NT2/D1 (cell line): ENCODE data around the gene SPATA22.
"Not testable (repeated sequence)": the region's sequence is repeated elsewhere in the genome, so short reads cannot be mapped to it uniquely, and the experiment has no call there.

Experiments used
- DNase-seq: peaks from one replicate; pipeline ENCODE4 v3.0.0-alpha.2; 2011; ENCODE audit warnings: low read depth, low spot score
- H3K27me3 ChIP-seq: 2 replicates; pipeline ENCODE4 v1.6.0; 2011; ENCODE audit warnings: mild to moderate bottlenecking; ENCODE audit not compliant: insufficient read length, insufficient read depth
- H3K36me3 ChIP-seq: 2 replicates; pipeline ENCODE4 v1.6.1; 2011; ENCODE audit warnings: mild to moderate bottlenecking, low read length, mixed read lengths; ENCODE audit not compliant: insufficient read depth, insufficient read length
- H3K4me1 ChIP-seq: 2 replicates; pipeline ENCODE4 v1.5.1; 2011; ENCODE audit not compliant: insufficient read depth, insufficient read length
- H3K4me3 ChIP-seq: 2 replicates; pipeline ENCODE4 v1.5.1; 2011; ENCODE audit warnings: low read depth; ENCODE audit not compliant: insufficient read length
- H3K9ac ChIP-seq: 2 replicates; pipeline ENCODE4 v1.6.0; 2011; ENCODE audit warnings: low read depth; ENCODE audit not compliant: insufficient read length
- H3K9me3 ChIP-seq: 2 replicates; pipeline ENCODE4 v1.5.1; 2011; ENCODE audit warnings: mild to moderate bottlenecking, low read length; ENCODE audit not compliant: insufficient read depth
- SUZ12 ChIP-seq: IDR thresholded peaks from 2 replicates; pipeline ENCODE4 v1.6.1; 2011; ENCODE audit not compliant: insufficient read length, insufficient read depth; ENCODE audit errors: extremely low read depth
- YY1 ChIP-seq: IDR thresholded peaks from 2 replicates; pipeline ENCODE4 v1.6.1; 2011; ENCODE audit not compliant: insufficient read length, insufficient read depth
- ZNF274 ChIP-seq: IDR thresholded peaks from 2 replicates; pipeline ENCODE4 v1.6.1; 2011; ENCODE audit warnings: mild to moderate bottlenecking, low read depth, low read length

SPATA22 gene, protein sequence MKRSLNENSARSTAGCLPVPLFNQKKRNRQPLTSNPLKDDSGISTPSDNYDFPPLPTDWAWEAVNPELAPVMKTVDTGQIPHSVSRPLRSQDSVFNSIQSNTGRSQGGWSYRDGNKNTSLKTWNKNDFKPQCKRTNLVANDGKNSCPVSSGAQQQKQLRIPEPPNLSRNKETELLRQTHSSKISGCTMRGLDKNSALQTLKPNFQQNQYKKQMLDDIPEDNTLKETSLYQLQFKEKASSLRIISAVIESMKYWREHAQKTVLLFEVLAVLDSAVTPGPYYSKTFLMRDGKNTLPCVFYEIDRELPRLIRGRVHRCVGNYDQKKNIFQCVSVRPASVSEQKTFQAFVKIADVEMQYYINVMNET

DNA sequence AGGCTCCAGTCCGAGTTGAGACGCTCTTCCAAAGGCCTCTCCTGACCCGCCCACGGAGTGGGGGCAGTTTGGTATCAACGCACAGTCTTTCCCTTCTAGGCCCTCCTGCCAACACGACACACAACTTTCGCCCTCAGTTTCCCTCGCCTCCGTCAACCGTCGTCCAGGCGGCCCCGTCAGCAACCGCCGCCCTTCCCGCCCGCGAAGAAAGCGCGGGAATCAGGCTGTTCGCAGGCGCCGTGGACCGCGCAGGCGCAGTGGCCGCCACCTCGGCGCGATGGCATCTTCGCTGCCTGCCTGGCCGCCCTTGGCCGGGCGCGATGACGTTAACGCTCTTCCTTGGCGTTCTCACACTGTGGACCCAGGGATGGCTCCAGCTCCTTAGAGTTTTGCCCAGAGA lies at the start of gene SPATA22:
Gene SPATA22, minus strand, starts transcription at position 221 of the 400 bp plus-strand sequence. CDS start 2,494 bp downstream, outside the sequence.
- Histone ChIP-seq H3K9ac (no peak within 1 kb of the TSS), H3K36me3 (no peaks in the 10 kb centered on the region), H3K27me3 (no peaks in the 10 kb centered on the region)

DNA sequence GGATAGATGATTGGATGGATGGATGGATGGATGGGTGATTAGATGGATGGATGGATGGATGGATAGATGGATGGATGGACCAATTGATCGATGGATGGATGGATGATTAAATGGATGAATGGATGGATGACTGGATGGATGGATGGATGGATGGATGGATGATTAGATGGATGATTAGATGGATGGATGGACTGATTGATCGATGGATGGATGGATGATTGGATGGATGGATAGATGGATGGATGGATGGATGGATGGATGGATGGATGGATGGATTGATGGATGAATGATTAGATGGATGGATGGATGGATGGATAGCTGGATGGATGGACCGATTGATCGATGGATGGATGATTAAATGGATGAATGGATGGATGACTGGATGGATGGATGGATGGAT lies 47.9 kb upstream of the SPATA22 start:
- not testable (repeated sequence) for H3K4me3 ChIP-seq, H3K4me1 ChIP-seq, DNase-seq

More for the DNA sequence above, at the start of gene SPATA22:
- Histone ChIP-seq H3K4me3 (no peak within 1 kb of the TSS), H3K9me3 (no peaks in the 10 kb centered on the region), H3K4me1 (no peaks in the 10 kb centered on the region)
- DNase-seq = no peak
- TF ChIP-seq ZNF274 (no peak), YY1 (no peak), SUZ12 (no peak)

DNA sequence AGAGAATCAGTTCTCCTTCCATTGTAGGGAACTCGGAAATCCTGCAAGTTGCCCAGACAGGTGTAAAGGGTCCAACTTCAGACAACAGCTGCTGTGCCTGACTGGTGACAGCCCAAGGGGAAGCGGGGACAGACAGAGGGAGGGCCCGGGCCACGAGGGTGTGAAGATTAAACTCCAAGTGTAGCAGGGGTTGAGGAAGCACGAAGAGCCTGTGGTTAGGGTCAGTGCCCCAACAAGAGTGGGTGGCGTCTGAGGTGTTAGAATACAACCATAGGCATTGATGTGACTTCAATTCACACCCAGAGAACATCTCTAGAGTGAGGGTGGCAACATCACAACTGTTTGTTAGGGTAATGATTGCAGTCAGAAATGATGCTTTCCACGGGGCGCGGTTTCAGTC lies 43.3 kb upstream of the SPATA22 start:
- TF ChIP-seq ZNF274 (no peak), SUZ12 (no peak), YY1 (no peak)
- Histone ChIP-seq H3K36me3 (no peaks in the 10 kb centered on the region), H3K4me3 (no peak overlapping the region), H3K9me3 (no peaks in the 10 kb centered on the region), H3K4me1 (no peaks in the 10 kb centered on the region), H3K9ac (no peak overlapping the region), H3K27me3 (no peaks in the 10 kb centered on the region)
- DNase-seq = no peak

More for the DNA sequence above, 47.9 kb upstream of the SPATA22 start:
- H3K27me3 ChIP-seq, H3K9me3 ChIP-seq, H3K36me3 ChIP-seq, H3K9ac ChIP-seq: not testable (repeated sequence)

DNA sequence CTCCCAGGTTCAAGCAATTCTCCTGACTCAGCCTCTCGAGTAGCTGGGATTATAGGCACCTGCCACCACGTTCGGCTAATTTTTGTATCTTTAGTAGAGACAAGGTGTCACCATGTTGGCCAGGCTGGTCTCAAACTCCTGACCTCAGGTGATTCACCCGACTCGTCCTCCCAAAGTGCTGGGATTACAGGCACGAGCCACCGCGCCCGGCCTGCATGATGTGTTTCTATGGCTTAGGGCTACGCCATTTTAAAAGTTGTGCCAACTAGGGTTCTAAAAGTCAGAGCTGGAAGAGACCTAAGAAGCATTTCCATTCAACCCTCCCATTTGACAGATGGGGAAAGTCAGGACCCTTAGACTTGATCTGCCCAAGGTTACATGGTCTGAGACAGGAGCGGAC lies 42.5 kb upstream of the SPATA22 start:
- not testable (repeated sequence) for H3K4me3 ChIP-seq, DNase-seq, H3K9ac ChIP-seq

DNA sequence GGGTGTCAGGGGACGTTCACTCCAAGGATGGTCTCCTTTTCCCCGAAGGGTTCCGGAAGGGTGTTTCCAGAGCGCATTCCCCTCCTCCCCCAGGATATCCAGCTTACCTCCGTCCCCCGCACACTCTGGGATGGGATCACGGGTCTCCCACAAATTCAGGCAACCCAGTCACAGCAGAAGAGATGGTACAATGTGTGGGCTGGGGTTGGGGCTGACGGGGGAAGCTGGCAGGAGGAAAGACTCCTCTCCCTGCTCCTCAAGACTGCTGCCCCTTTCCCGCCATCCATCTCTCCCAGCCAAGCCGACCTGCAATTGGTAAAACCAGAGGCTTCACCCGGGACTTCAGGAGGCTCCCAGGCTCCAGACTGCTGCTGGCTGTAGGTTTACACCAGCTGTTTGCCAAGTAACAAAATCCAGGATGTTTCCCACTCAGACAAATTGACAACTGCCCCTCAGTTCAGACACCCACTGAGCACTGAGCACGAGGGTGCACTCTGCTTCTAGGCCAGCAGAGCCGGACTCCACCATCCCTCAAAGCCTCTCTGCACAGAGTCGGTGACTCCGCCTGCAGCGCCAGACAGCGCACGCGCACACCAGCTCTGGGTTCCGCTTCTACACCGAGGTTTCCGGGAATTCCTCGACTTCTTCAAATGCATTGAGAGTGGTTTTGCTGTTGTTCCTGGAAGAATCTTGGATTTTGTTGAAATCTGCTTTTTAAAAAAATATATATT lies 41.9 kb upstream of the SPATA22 start:
- DNase-seq = no peak
- Histone ChIP-seq H3K36me3 (no peaks in the 10 kb centered on the region), H3K27me3 (no peaks in the 10 kb centered on the region)

More for the DNA sequence above, 42.5 kb upstream of the SPATA22 start:
- not testable (repeated sequence) for H3K4me1 ChIP-seq, H3K36me3 ChIP-seq, H3K9me3 ChIP-seq, H3K27me3 ChIP-seq

DNA sequence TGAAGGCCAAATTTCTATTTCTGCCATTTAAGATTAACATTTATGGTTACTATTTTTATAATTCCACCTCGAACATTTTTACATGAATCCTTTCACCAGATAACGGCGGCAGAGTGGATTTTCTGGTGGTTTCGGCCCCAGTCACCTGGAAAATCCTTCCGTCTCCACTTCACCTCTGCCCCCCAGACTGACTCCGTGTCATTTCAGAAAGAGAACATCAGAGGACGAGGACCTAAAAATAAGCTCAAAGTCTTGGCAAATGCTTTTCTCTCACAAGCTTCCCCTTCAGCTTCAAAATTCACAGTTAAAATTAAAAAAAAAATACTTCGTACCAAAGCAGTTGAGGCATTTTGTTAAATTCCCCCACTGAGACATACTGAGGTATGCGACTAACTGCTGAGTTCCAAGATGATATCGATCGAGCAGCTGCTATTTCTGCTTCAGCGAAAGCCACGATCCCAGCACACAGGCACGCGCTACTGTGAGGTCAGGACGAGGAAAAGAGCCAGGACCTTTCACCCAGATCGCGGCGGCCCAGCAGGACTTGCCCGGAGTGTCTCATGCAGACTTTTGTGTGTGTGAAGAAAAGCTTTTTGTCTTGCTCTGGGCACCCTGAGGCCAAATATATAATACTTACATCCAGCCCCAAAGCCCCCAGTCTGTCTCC lies 41.0 kb upstream of the SPATA22 start:
- no peak for DNase-seq

More for the DNA sequence above, 41.9 kb upstream of the SPATA22 start:
- Histone ChIP-seq H3K4me1 (no peaks in the 10 kb centered on the region), H3K4me3 (no peak overlapping the region), H3K9ac (no peak overlapping the region), H3K9me3 (no peaks in the 10 kb centered on the region)
- TF ChIP-seq ZNF274 (no peak), YY1 (no peak), SUZ12 (no peak)

DNA sequence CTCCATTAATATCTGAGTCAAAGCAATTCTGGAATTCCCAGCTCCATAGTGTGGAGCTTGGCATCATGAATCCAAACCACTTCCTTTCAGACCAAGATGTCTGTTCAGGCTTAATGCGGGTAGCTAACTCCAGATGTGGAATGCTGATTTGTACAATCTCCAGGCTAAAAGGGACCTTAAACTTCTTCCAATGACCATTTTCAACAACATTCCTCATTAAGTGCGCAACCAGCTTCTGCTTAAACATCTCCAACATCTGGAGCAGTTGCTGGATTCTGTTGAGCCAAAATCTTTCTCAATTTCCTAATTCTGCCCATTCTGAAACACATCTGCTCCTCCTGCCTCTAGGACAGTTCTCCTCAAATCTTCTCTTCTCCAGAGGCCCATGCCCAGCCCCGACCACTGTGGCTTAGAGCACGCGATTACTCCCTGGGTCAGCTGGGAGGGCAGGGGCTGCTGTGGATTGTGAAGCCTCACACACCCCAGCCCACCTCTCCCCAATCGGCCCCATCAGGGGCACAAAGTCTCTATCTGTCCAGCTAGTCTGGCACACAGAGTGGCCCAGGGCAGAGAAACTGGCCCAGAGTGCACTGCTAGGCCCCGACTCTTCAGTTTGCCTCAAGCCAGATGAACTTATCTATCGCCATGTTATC lies 40.4 kb upstream of the SPATA22 start:
- no peaks in the 10 kb centered on the region for H3K27me3 ChIP-seq
- H3K4me1 ChIP-seq = no peaks in the 10 kb centered on the region
- no peak overlapping the region for H3K9ac ChIP-seq
- DNase-seq = no peak
- no peak overlapping the region for H3K4me3 ChIP-seq
- no peaks in the 10 kb centered on the region for H3K9me3 ChIP-seq
- no peak for TF ChIP-seq SUZ12
- no peak for TF ChIP-seq YY1
- no peak for TF ChIP-seq ZNF274
- H3K36me3 ChIP-seq = no peaks in the 10 kb centered on the region

More for the DNA sequence above, 41.0 kb upstream of the SPATA22 start:
- TF ChIP-seq YY1 (no peak), SUZ12 (no peak), ZNF274 (no peak)
- no peaks in the 10 kb centered on the region for H3K9me3 ChIP-seq
- no peaks in the 10 kb centered on the region for H3K27me3 ChIP-seq
- no peaks in the 10 kb centered on the region for H3K4me1 ChIP-seq
- H3K9ac ChIP-seq = no peak overlapping the region
- no peak overlapping the region for H3K4me3 ChIP-seq
- no peaks in the 10 kb centered on the region for H3K36me3 ChIP-seq
